ENCODE results near the gene SAE1. TPM values are rescaled to one million over a fixed set of nuclear protein-coding genes. Genes with fewer than 3 reads are reported as not detected.
A peak's percentile ranks its signal among the peaks of the same experiment; 100 is the strongest.
"Not testable (repeated sequence)": the region's sequence is repeated elsewhere in the genome, so short reads cannot be mapped to it uniquely, and the experiment has no call there.

The SAE1 gene
- total RNA-seq, 1 experiment from 2014 or later: 251 TPM

DNA sequence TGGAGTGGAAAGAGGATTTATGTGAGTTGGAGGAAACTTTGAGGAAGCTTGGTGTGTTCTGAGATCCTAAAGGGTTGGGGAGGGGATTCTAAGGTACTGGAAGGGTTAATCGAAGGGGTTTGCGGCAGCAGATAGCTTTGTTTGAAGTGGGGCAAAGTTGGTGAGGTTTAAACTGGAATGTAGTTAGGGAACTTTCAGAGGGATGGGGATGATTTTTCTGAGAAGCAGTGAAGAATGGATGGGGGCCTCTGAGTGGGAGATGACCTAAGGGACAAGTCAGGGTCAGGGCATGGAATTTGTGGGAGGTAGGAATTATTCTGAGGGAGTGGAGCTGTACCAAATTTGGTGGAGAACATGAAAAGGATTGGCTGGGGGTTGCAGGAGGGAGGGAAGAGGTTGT lies 3.9 kb downstream of the SAE1 start:
- POLR2A ChIA-PET: interaction anchor here (0.7 to 1.2 kb wide), 2 partner anchors 21 to 514 kb away, joined by 3 to 8 read pairs; partner anchors contain the start of gene ZC3H4
- H3K27ac Mint-ChIP-seq (ENCODE audit: unreplicated experiment): peak overlapping the region; percentile 98

DNA sequence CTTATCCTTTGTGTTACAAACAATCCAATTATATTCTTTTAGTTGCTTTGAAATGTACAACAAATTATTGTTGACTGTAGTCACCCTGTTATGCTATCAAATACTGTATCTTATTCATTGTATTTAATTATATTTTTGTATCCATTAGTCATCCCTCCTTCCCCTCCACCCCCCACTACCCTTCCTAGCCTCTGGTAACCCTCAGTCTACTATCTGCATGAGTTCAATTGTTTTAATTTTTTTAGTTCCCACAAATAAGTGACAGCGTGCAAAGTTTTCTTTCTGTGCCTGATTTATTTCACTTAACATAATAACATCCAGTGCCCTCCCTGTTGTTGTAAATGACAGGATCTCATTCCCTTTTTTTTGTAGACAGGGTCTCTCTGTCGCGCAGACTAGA lies 4.5 kb downstream of the SAE1 start:
- intact Hi-C loops (cut with micrococcal nuclease; ENCODE audit: unreplicated experiment): no loop called here
- Mint-ChIP-seq H3K27ac (ENCODE audit: unreplicated experiment) (peak overlapping the region; percentile 98), H3K4me1 (ENCODE audit: low read depth, unreplicated experiment) (peaks cover 37% of the 10 kb centered on the region), H3K4me3 (ENCODE audit: unreplicated experiment) (peak overlapping the region; percentile 94), H3K27me3 (ENCODE audit: insufficient read depth, unreplicated experiment) (no peaks in the 10 kb centered on the region), H3K9me3 (ENCODE audit: unreplicated experiment) (peaks cover 4% of the 10 kb centered on the region), H3K36me3 (ENCODE audit: insufficient read depth, unreplicated experiment) (peaks cover 97% of the 10 kb centered on the region)
- POLR2A ChIA-PET: interaction anchor here (1.2 kb wide), 1 partner anchor 22 kb away, joined by 8 read pairs; the partner anchor contains the start of gene ZC3H4
- H3K4me1 ChIP-seq: peaks cover 50% of the 10 kb centered on the region
- CTCF ChIA-PET: interaction anchor here (0.8 to 1.2 kb wide), 4 partner anchors 65 to 140 kb away, joined by 3 to 8 read pairs (median 3); no protein-coding TSS in a partner anchor
- no TSS peak for BruUV-seq (replicated peaks)
- TF ChIP-seq, protein P1, sequence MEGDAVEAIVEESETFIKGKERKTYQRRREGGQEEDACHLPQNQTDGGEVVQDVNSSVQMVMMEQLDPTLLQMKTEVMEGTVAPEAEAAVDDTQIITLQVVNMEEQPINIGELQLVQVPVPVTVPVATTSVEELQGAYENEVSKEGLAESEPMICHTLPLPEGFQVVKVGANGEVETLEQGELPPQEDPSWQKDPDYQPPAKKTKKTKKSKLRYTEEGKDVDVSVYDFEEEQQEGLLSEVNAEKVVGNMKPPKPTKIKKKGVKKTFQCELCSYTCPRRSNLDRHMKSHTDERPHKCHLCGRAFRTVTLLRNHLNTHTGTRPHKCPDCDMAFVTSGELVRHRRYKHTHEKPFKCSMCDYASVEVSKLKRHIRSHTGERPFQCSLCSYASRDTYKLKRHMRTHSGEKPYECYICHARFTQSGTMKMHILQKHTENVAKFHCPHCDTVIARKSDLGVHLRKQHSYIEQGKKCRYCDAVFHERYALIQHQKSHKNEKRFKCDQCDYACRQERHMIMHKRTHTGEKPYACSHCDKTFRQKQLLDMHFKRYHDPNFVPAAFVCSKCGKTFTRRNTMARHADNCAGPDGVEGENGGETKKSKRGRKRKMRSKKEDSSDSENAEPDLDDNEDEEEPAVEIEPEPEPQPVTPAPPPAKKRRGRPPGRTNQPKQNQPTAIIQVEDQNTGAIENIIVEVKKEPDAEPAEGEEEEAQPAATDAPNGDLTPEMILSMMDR (IDR thresholded peaks at IDR 0.05; ENCODE audit: insufficient read depth in 1 of 2, low read depth in 1 of 2, low read length in 1 of 2, severe bottlenecking in 1 of 2, unreplicated experiment in 1 of 2): no peak
- H3K4me3 ChIP-seq (ENCODE audit: low read depth, low read length): no peak overlapping the region
- H3K27me3 ChIP-seq (replicated peaks; ENCODE audit: control insufficient read depth, insufficient read depth, low read length): no peaks in the 10 kb centered on the region
- peaks cover 3% of the 10 kb centered on the region; the same call in 1 of the 2 replicates for H3K36me3 ChIP-seq (ENCODE audit: control insufficient read depth, insufficient read depth, low read length)
- peaks cover 2% of the 10 kb centered on the region for H3K9me3 ChIP-seq
- no peak for DNase-seq

More for the DNA sequence above, 3.9 kb downstream of the SAE1 start:
- no peaks in the 10 kb centered on the region for H3K27me3 Mint-ChIP-seq (ENCODE audit: insufficient read depth, unreplicated experiment)
- peaks cover 3% of the 10 kb centered on the region; the same call in 1 of the 2 replicates for H3K36me3 ChIP-seq (ENCODE audit: control insufficient read depth, insufficient read depth, low read length)
- DNase-seq: peak; percentile 55 to 63
- peaks cover 10% of the 10 kb centered on the region for H3K9me3 Mint-ChIP-seq (ENCODE audit: unreplicated experiment)
- no peaks in the 10 kb centered on the region for H3K27me3 ChIP-seq (replicated peaks; ENCODE audit: control insufficient read depth, insufficient read depth, low read length)
- H3K4me1 ChIP-seq: peaks cover 50% of the 10 kb centered on the region
- intact Hi-C loops (cut with micrococcal nuclease; ENCODE audit: unreplicated experiment): loop anchor here (5.0 kb wide), 1 partner anchor 108 kb away; no protein-coding TSS in a partner anchor
- CTCF ChIA-PET: interaction anchor here (0.8 to 1.2 kb wide), 4 partner anchors 65 to 141 kb away, joined by 3 to 8 read pairs (median 3); no protein-coding TSS in a partner anchor
- no TSS peak for BruUV-seq (replicated peaks)
- no peak overlapping the region; the same call in 1 of the 2 replicates for H3K4me3 ChIP-seq (ENCODE audit: low read depth, low read length)
- peak overlapping the region; percentile 94 for H3K4me3 Mint-ChIP-seq (ENCODE audit: unreplicated experiment)
- H3K36me3 Mint-ChIP-seq (ENCODE audit: insufficient read depth, unreplicated experiment): peaks cover 97% of the 10 kb centered on the region
- H3K9me3 ChIP-seq: peaks cover 6% of the 10 kb centered on the region
- TF ChIP-seq, protein P1 (IDR thresholded peaks at IDR 0.05; ENCODE audit: insufficient read depth in 1 of 2, low read depth in 1 of 2, low read length in 1 of 2, severe bottlenecking in 1 of 2, unreplicated experiment in 1 of 2): no peak
- H3K4me1 Mint-ChIP-seq (ENCODE audit: low read depth, unreplicated experiment): peaks cover 37% of the 10 kb centered on the region

DNA sequence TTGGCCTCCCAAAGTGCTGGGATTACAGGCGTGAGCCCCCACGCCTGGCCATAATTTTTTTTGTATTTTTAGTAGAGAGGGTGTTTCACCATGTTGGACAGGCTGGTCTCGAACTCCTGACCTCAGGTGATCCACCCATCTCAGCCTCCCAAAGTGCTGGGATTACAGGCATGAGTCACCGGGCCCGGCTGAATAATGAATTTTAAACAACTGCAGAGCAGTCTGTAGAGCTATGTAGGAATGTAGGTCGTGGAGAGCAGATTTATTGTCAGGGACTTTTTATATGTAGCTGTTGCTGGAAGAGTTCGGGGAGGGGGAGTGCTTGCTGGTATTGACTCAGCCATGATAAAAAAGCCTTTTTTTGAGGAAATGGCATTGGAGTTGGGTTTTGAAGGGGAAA lies 10.6 kb downstream of the SAE1 start:
- DNase-seq; intact Hi-C loops (cut with micrococcal nuclease; ENCODE audit: unreplicated experiment); H3K27me3 Mint-ChIP-seq (ENCODE audit: insufficient read depth, unreplicated experiment); H3K9me3 ChIP-seq; H3K36me3 ChIP-seq (ENCODE audit: control insufficient read depth, insufficient read depth, low read length); H3K4me3 Mint-ChIP-seq (ENCODE audit: unreplicated experiment); BruUV-seq (replicated peaks); H3K9me3 Mint-ChIP-seq (ENCODE audit: unreplicated experiment); H3K27me3 ChIP-seq (replicated peaks; ENCODE audit: control insufficient read depth, insufficient read depth, low read length); H3K4me3 ChIP-seq (ENCODE audit: low read depth, low read length): not testable (repeated sequence)
- Mint-ChIP-seq H3K36me3 (ENCODE audit: insufficient read depth, unreplicated experiment) (peaks cover 96% of the 10 kb centered on the region), H3K27ac (ENCODE audit: unreplicated experiment) (peak overlapping the region; percentile 24), H3K4me1 (ENCODE audit: low read depth, unreplicated experiment) (peaks cover 21% of the 10 kb centered on the region)
- ChIA-PET POLR2A (interaction anchor here (0.6 kb wide), 1 partner anchor 13 kb away, joined by 4 read pairs; no protein-coding TSS in a partner anchor), CTCF (interaction anchor here (1.1 kb wide), 1 partner anchor 103 kb away, joined by 3 read pairs; no protein-coding TSS in a partner anchor)
- H3K4me1 ChIP-seq: peaks cover 15% of the 10 kb centered on the region

Data from Caco-2 (cell line).